ENCODE measurements around the gene OR1D2.
"Not testable (repeated sequence)": the region's sequence is repeated elsewhere in the genome, so short reads cannot be mapped to it uniquely, and the experiment has no call there.

The OR1D2 gene

GRCh38 chr17:3104322-3104721, at the start of gene OR1D2:
TSS of gene OR1D2 (minus strand) at chr17:3104422. CDS start at chr17:3092996, 11,426 bp downstream.
- DNase-seq: no peak

DNA sequence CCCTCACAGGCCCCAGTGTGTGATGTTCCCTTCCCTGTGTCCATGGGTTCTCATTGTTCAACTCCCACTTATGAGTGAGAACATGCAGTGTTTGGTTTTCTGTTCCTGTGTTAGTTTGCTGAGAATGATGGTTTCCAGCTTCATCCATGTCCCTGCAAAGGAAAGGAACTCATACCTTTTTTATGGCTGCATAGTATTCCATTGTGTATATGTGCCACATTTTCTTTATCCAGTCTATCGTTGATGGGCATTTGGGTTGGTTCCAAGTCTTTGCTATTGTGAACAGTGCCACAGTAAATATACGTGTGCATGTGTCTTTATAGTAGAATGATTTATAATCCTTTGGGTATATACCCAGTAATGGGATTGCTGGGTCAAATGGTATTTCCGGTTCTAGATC, 33.3 kb upstream of the OR1D2 start:
- not testable (repeated sequence) for DNase-seq

GRCh38 chr17:3127451-3127850, 23.2 kb upstream of the OR1D2 start, which contains the start of gene OR1G1:
TSS of gene OR1G1 (minus strand) at chr17:3127551. CDS start at chr17:3127551, 0 bp downstream.
- no peak for DNase-seq

DNA sequence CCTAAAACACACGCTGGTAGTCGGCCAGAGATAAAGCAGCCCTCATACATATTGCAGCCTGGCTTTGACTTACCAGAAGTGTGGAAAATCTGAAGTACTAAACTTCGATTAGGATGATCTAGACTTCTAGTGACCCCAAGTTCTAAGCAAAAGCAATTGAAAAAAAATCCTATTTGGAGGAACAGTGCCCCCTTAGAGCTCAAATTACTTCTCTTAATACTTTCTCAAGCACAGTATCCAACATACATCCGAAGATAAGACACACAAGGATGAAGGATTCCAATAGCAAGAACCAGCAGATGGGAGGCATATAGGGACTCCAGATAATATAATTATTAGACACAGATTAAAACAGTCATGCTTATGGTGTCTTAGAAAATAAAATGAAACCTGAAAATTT, 30.4 kb downstream of the OR1D2 start:
- not testable (repeated sequence) for DNase-seq

DNA sequence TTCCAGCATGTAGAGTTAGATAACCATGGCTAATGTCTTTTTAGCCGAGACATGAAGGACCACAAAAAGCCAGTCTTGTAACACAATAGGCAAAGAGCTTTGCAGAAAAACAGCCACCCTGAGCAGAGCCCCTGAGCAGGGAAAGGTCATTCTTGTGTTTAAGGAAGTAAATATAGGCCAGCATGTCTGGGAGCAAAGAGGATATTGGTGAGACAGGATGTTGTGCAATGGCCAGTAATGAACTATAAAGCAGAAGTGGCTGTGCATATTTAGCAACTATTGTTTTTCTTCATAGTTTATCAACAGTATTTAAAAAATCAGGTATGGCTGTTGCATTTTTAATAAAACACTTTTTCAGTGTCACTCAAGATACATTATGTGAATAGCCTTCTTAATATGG, 39.0 kb downstream of the OR1D2 start:
- not testable (repeated sequence) for DNase-seq

GRCh38 chr17:3063507-3063906, 40.7 kb downstream of the OR1D2 start, which contains the start of gene OR1D5:
TSS of gene OR1D5 (minus strand) at chr17:3063607. CDS start at chr17:3063607, 0 bp downstream.
- not testable (repeated sequence) for DNase-seq

DNA sequence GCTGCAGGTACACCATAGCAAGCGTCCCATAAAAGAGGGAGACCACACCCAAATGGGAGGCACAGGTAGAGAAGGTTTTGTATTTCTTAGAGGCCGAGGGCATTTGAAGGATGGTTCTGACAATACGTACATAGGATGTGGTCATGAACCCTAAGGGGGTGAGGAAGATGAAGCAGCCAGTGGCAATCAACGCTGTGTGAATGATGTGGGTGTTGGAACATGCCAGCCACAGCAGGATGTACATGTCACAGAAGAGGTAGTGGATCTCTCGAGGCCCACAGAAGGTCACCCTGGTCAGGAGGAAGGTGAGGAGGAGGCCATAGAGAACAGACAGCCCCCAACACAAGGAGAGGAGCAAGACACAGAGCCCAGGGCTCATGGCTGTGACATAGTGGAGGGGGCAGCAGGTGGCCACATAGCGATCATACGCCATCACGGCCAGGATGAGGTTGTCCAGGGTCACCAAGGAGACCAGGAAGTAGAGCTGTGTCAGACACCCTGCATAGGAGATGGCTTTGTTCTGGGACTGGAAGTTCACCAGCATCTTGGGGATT, 41.3 kb downstream of the OR1D2 start:
- DNase-seq: not testable (repeated sequence)

DNA sequence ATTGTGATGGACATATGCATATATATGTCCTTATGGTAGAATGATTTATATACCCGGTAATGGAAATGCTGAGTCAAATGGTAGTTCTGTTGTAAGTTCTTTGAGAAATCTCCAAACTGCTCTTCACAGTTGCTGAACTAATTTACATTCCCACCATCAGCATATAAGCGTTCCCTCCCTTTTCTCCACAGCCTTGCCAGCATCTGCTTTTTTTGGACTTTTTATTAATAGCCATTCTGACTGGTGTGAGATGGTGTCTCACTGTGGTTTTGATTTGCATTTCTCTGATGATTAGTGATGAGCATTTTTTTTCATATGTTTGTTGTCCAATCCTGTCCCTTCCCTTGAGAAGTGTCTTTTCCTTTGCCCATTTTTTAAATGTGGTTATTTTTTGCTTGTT, 49.4 kb downstream of the OR1D2 start:
- not testable (repeated sequence) for DNase-seq

DNA sequence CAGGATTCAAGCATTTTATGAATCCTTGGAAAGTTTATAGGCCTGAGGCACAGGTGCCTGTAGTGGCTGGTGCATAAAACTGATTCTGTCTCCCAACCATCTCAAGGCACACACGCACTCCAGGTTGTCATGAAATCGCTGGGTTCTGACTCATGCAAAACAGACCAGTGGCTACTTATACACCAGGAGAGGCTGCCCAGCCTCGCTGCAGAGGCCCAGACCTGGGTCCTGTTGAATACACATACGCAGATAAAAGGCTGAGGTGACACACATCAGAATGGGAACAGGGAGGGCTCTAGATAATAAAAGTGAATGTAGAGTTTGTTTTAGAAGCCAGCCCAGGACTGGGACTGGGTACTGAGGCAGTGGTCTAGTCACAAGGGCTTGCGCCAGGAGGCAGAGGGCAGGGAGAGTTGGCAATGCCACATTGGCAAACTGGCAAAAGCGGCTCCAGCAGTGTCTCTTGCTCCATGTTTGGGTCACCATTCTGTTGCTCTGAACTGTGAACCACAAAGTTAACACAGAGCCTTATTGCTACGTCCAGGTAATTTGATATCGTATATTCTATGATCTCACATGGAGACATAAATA, 54.4 kb downstream of the OR1D2 start:
- no peak for DNase-seq

- DNase-seq: peak; percentile 80
These were observed 55.3 kb downstream of the OR1D2 start for GRCh38 chr17:3048727-3049471.

DNA sequence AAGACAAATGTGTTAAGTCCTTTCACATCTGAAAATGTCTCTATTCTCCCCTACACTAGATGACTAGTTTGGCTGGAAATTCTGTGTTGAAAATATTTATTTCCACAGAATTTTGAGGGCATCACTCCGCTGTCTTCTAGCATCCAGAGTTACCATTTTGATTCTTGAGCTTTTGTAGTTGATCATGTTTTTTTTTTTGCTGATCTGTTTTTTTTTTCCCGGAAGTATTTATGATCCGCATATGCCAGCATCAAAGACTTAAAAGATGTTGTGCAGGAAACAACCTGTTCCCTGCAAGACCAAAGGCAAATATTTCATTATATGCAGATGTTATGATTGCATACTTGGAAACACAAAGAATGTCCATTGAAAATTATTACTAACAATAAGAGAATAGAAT, 57.5 kb downstream of the OR1D2 start:
- DNase-seq: no peak

DNA sequence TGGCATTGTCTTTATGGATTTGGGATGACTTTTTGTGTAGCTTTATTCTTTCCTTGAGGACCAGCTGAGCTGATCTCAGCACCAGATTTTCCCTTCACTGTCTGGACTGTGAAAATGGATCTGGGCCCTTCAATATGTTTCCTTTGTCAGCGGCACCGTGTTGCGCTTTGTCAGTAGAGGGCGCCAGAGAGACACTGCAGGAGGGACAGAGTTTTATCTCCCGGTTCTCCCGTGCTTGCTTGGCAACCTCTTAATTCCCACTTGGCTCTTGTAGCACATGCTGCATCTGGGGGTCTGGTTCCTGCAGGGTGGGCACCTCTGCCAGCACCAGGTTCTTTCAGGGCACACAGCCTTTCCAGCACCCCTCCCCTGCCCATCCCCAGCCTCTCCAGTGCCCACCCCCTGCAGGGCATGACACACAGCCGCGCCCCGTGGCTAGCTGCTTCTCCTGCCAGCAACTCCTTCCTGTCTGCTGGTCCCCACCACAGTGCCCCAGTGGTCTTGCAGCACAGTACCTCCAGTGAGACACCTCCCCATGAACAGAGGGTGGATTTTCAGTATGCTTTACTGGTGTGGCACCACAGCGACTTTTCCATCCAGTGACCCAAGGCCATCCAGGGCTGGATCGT, 60.4 kb downstream of the OR1D2 start:
- DNase-seq: no peak

DNA sequence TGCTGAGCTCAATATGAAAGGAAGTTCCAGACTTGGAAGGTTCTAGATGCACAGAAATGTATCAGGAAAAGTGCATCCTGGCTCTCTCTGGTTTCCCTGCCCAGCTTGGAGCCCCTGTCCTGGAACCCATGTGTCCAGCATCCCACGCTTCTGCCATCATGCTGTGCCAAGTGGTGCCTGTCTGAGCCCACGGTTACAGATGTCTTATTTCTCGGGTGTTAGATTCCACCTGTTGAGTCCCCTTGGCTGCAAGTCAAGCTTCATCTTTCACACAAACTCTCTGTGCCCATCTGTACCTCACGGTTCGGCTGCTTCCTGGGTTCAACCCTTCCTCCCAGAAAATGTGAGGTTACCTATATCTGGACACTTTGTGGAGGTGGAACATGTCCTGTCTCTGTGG, 63.3 kb downstream of the OR1D2 start:
- no peak for DNase-seq

DNA sequence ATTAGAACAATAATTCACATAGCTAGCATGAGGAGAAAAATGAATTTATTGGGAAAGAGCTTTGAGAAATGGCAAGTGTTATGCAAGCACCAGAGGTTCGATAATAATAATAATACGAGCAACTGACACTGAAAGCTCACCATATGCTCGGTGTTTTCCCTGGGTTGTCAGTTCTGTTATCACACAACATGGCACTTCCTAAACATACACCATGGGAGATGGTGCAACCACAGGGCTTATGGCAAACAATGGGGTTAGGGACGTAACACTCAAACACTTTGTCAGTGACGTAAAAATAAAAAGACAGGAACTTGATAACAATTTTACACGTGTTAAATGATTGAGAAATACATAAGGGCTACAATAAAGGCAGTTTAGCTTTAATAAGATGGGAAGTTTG, 64.5 kb downstream of the OR1D2 start:
- no peak for DNase-seq

DNA sequence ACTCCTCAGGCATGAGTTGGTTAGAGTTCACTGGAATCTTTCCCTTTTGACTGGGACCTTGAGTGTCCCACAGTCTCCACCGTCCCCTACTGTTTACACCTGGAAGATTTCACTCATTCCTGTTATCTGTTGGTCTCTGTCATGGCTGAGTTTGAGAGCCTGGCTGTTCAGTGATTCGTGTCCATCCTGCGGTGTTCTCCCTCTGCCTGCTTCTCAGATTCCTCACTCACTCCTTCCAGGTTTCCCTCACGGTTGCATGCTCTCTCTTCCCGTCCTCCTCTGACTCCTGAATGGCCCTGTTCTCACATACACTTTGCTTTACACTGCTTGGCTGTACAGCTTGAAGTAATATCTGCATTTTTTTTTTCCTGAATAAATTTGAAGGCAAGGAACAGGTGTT, 65.3 kb downstream of the OR1D2 start:
- no peak for DNase-seq

All from NCI-H526 treated with DMSO at 0.1 percent for 48 hours (cell line).